ENCODE data around the gene TMEM259. TPM values are rescaled to one million over a fixed set of nuclear protein-coding genes. Genes with fewer than 3 reads are reported as not detected.
A peak's percentile ranks its signal among the peaks of the same experiment; 100 is the strongest.

Gene TMEM259
- total RNA-seq, 1 experiment from 2014 or later = 155 TPM

GRCh38 chr19:1010586-1011510 is 10.1 kb downstream of the TMEM259 start:
- H3K4me2 ChIP-seq = no peak overlapping the region
- H3K4me1 ChIP-seq (replicated peaks; ENCODE audit: insufficient read depth) = no peaks in the 10 kb centered on the region
- no peaks in the 10 kb centered on the region for H3K9me2 ChIP-seq (ENCODE audit: insufficient read depth)
- H3K4me3 ChIP-seq = no peak overlapping the region
- no TSS peak for BruUV-seq (replicated peaks)
- peaks cover 34% of the 10 kb centered on the region for H4K20me1 ChIP-seq (ENCODE audit: insufficient read depth)
- no peaks in the 10 kb centered on the region for H3K27me3 ChIP-seq (ENCODE audit: insufficient read depth, low read depth)
- H3K36me3 ChIP-seq (ENCODE audit: low read depth) = no peaks in the 10 kb centered on the region
- intact Hi-C loops (cut with micrococcal nuclease; ENCODE audit: unreplicated experiment) = no loop called here
- H3K9me3 ChIP-seq (ENCODE audit: insufficient read depth, low read depth) = no peaks in the 10 kb centered on the region
- no peak for DNase-seq
- CTCF ChIA-PET = no interaction called here
- H3K27ac ChIP-seq = no peak overlapping the region
- H3F3A ChIP-seq (ENCODE audit: insufficient read depth, low read depth) = peaks cover 8% of the 10 kb centered on the region; the same call in 1 of the 2 replicates
- POLR2A ChIA-PET (ENCODE audit: unreplicated experiment) = no interaction called here
- peaks cover 19% of the 10 kb centered on the region for H3K79me2 ChIP-seq (ENCODE audit: low read depth)
- no peak overlapping the region for H2AFZ ChIP-seq
- TF ChIP-seq, protein P1, sequence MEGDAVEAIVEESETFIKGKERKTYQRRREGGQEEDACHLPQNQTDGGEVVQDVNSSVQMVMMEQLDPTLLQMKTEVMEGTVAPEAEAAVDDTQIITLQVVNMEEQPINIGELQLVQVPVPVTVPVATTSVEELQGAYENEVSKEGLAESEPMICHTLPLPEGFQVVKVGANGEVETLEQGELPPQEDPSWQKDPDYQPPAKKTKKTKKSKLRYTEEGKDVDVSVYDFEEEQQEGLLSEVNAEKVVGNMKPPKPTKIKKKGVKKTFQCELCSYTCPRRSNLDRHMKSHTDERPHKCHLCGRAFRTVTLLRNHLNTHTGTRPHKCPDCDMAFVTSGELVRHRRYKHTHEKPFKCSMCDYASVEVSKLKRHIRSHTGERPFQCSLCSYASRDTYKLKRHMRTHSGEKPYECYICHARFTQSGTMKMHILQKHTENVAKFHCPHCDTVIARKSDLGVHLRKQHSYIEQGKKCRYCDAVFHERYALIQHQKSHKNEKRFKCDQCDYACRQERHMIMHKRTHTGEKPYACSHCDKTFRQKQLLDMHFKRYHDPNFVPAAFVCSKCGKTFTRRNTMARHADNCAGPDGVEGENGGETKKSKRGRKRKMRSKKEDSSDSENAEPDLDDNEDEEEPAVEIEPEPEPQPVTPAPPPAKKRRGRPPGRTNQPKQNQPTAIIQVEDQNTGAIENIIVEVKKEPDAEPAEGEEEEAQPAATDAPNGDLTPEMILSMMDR (conservative IDR thresholded peaks at IDR 0.05) = no peak
- TF ChIP-seq EZH2 (IDR thresholded peaks at IDR 0.05; ENCODE audit: low read depth) = no peak

DNA sequence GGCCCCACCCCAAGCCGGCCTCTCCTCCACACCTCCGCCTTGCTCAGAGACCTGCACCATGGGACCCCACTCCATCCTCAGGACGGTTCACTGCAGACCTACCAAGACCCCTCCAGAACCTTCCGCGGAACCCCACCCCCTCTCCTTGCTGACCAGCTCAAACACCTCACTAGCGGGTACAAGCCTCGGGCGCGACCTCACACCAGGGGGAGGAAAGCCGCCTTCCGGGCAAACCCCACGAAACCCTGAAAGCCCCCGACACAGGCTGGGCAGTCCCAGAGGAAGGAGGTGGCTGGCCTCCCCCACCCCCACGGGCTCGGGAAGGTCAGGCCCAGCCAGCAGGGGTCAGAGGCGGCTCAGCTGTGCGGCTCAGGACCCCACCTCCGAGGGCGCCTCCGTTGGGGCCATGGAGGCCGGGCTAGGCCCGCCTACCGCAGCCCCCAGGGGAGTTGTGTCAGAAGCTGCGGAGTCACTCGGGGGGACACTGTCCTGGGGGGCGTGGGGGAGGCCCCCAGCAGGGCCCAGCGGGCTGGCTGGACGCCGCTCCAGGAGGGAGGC is 10.9 kb downstream of the TMEM259 start:
- Histone ChIP-seq H3K27ac (no peak overlapping the region), H3K4me3 (no peak overlapping the region), H3F3A (ENCODE audit: insufficient read depth, low read depth) (peaks cover 8% of the 10 kb centered on the region; the same call in 1 of the 2 replicates), H3K9me3 (ENCODE audit: insufficient read depth, low read depth) (no peaks in the 10 kb centered on the region), H4K20me1 (ENCODE audit: insufficient read depth) (peaks cover 26% of the 10 kb centered on the region), H3K79me2 (ENCODE audit: low read depth) (peaks cover 11% of the 10 kb centered on the region), H2AFZ (no peak overlapping the region), H3K36me3 (ENCODE audit: low read depth) (no peaks in the 10 kb centered on the region), H3K27me3 (ENCODE audit: insufficient read depth, low read depth) (no peaks in the 10 kb centered on the region), H3K4me1 (replicated peaks; ENCODE audit: insufficient read depth) (no peaks in the 10 kb centered on the region), H3K9me2 (ENCODE audit: insufficient read depth) (no peaks in the 10 kb centered on the region), H3K4me2 (no peak overlapping the region)
- intact Hi-C loops (cut with micrococcal nuclease; ENCODE audit: unreplicated experiment) = no loop called here
- TF ChIP-seq, protein P1 (conservative IDR thresholded peaks at IDR 0.05) = no peak
- no peak for TF ChIP-seq EZH2 (IDR thresholded peaks at IDR 0.05; ENCODE audit: low read depth)
- no TSS peak for BruUV-seq (replicated peaks)
- ChIA-PET CTCF (no interaction called here), POLR2A (ENCODE audit: unreplicated experiment) (no interaction called here)
- DNase-seq = no peak

- Histone ChIP-seq H3K36me3 (ENCODE audit: low read depth) (no peaks in the 10 kb centered on the region), H3K4me1 (replicated peaks; ENCODE audit: insufficient read depth) (no peaks in the 10 kb centered on the region), H2AFZ (no peak overlapping the region), H4K20me1 (ENCODE audit: insufficient read depth) (peaks cover 19% of the 10 kb centered on the region), H3K79me2 (ENCODE audit: low read depth) (peaks cover 4% of the 10 kb centered on the region; the same call in 1 of the 2 replicates), H3K4me3 (no peak overlapping the region), H3F3A (ENCODE audit: insufficient read depth, low read depth) (peaks cover 8% of the 10 kb centered on the region; the same call in 1 of the 2 replicates), H3K9me3 (ENCODE audit: insufficient read depth, low read depth) (no peaks in the 10 kb centered on the region), H3K27ac (no peak overlapping the region), H3K27me3 (ENCODE audit: insufficient read depth, low read depth) (no peaks in the 10 kb centered on the region), H3K4me2 (no peak overlapping the region), H3K9me2 (ENCODE audit: insufficient read depth) (no peaks in the 10 kb centered on the region)
- no peak for TF ChIP-seq EZH2 (IDR thresholded peaks at IDR 0.05; ENCODE audit: low read depth)
- TF ChIP-seq, protein P1 (conservative IDR thresholded peaks at IDR 0.05) = no peak
- BruUV-seq (replicated peaks) = TSS peak; percentile 46
- intact Hi-C loops (cut with micrococcal nuclease; ENCODE audit: unreplicated experiment) = no loop called here
- no peak for DNase-seq
- CTCF ChIA-PET = no interaction called here
- POLR2A ChIA-PET (ENCODE audit: unreplicated experiment) = no interaction called here
Measured at GRCh38 chr19:1009041-1009980, 11.6 kb downstream of the TMEM259 start.
